ENCODE measurements around the gene CRISPLD2.
"Not testable (repeated sequence)": the region's sequence is repeated elsewhere in the genome, so short reads cannot be mapped to it uniquely, and the experiment has no call there.

Gene CRISPLD2

GRCh38 chr16:84823926-84824325 lies 4.1 kb downstream of the CRISPLD2 start:
- no peak for DNase-seq

GRCh38 chr16:84825896-84826557 lies 6.2 kb downstream of the CRISPLD2 start:
- DNase-seq = no peak

- no peak for DNase-seq
These were observed 6.8 kb downstream of the CRISPLD2 start for GRCh38 chr16:84826558-84826941.

- DNase-seq = no peak
These were observed 7.4 kb downstream of the CRISPLD2 start for GRCh38 chr16:84827131-84827574.

- DNase-seq = no peak
These were observed 8.1 kb downstream of the CRISPLD2 start for GRCh38 chr16:84827897-84828296.

- DNase-seq = no peak
These were observed 8.5 kb downstream of the CRISPLD2 start for GRCh38 chr16:84828322-84828721.

GRCh38 chr16:84829168-84829965 lies 9.6 kb downstream of the CRISPLD2 start:
- no peak for DNase-seq

GRCh38 chr16:84830765-84831384 lies 11.1 kb downstream of the CRISPLD2 start:
- no peak for DNase-seq

- not testable (repeated sequence) for DNase-seq
These were observed 11.9 kb downstream of the CRISPLD2 start for GRCh38 chr16:84831728-84832127.

GRCh38 chr16:84832488-84833143 lies 12.8 kb downstream of the CRISPLD2 start:
- DNase-seq = no peak

GRCh38 chr16:84833144-84833500 lies 13.3 kb downstream of the CRISPLD2 start:
- DNase-seq = no peak

GRCh38 chr16:84833542-84834402 lies 14.0 kb downstream of the CRISPLD2 start:
- no peak for DNase-seq

- DNase-seq = no peak
These were observed 14.6 kb downstream of the CRISPLD2 start for GRCh38 chr16:84834403-84834772.

- DNase-seq = no peak
These were observed 16.5 kb downstream of the CRISPLD2 start for GRCh38 chr16:84836234-84836647.

GRCh38 chr16:84836967-84837366 lies 17.2 kb downstream of the CRISPLD2 start:
- DNase-seq = no peak

GRCh38 chr16:84838383-84838948 lies 18.7 kb downstream of the CRISPLD2 start:
- no peak for DNase-seq

GRCh38 chr16:84839054-84839453 lies 19.3 kb downstream of the CRISPLD2 start:
- DNase-seq = peak; percentile 24

GRCh38 chr16:84839956-84840355 lies 20.2 kb downstream of the CRISPLD2 start:
- no peak for DNase-seq

GRCh38 chr16:84840687-84841627 lies 21.2 kb downstream of the CRISPLD2 start:
- DNase-seq = no peak

- peak; percentile 90 for DNase-seq
These were observed 22.1 kb downstream of the CRISPLD2 start for GRCh38 chr16:84841787-84842300.
